Ovary (tissue), 9 donors: ENCODE results near the gene CTLA4. TPM values are rescaled to one million over a fixed set of nuclear protein-coding genes. Genes with fewer than 3 reads are reported as not detected.

Source experiments
- DNase-seq, 5 donors: peaks; one replicate each; pipeline ENCODE4 v3.0.0-alpha.2; 2019 to 2020
- H3K27ac ChIP-seq, 2 donors: fragments of 200-600 bp; one replicate each; pipeline versions ENCODE4 v1.5.1 to v1.8.0; 2019 to 2022
- H3K27me3 ChIP-seq: fragments of 200-600 bp; one replicate; pipeline ENCODE4 v1.8.0; 2022
- H3K36me3 ChIP-seq: fragments of 200-600 bp; sonication (generic); one replicate; pipeline ENCODE4 v1.5.1; 2019
- H3K4me1 ChIP-seq: one replicate; pipeline ENCODE4 v1.8.1; 2013; ENCODE audit warnings: mild to moderate bottlenecking, moderate library complexity; ENCODE audit not compliant: insufficient read depth
- H3K4me3 ChIP-seq: fragments of 200-600 bp; sonication (generic); one replicate; pipeline ENCODE4 v1.5.1; 2017
- H3K9me3 ChIP-seq, 2 donors: fragments of 200-600 bp in 1 of 2; sonication (generic) in 1 of 2; one replicate each; pipeline versions ENCODE4 v1.5.1 to v1.8.1; 2013 to 2019; ENCODE audit warnings: mild to moderate bottlenecking in 1 of 2, moderate library complexity in 1 of 2
- CTCF ChIP-seq, 3 donors: fragments of 450-650 bp in 2 of 3; fragments of 200-600 bp in 1 of 3; IDR thresholded peaks; one replicate each; pipeline versions ENCODE4 v1.5.1 to v1.8.0; 2016 to 2022; ENCODE audit warnings: antibody characterized with exemption in 3 of 3, mild to moderate bottlenecking in 1 of 3
- EP300 ChIP-seq: sonication (generic); formaldehyde crosslinking; IDR thresholded peaks from one replicate; pipeline ENCODE4 v1.6.1; 2017; ENCODE audit warnings: antibody characterized with exemption
- POLR2A ChIP-seq: fragments of 450-650 bp; IDR thresholded peaks from one replicate; pipeline ENCODE4 v1.6.1; 2017; ENCODE audit warnings: antibody characterized with exemption, mild to moderate bottlenecking, moderate library complexity
- WGBS, 3 donors: extraction: QIAGEN DNeasy Blood & Tissue Kit in 1 of 3; methylation state at CpG; one replicate each; pipeline versions ENCODE4 v1.1.5 to v1.1.7; 2013 to 2017; 5-methylcytosine and 5-hydroxymethylcytosine counted together
- intact Hi-C, 4 donors: fragments of 100-400 bp; cut with DNase I; formaldehyde crosslinking; loops; one replicate each; pipeline versions ENCODE4 v1.11.0 to v1.15.1; 2022 to 2023
- polyA plus RNA-seq, 2 donors: library from polyadenylated mRNA; stranded (reverse); fragments of 200-250 nt in 1 of 2; fragments of 350-450 nt in 1 of 2; fragmentation: Illumina TruSeq in 1 of 2; extraction: RNeasy Lipid Tissue Mini Kit (QIAGEN cat#74804) in 1 of 2; gene quantifications; one replicate each; pipeline ENCODE4 v1.2.3, GENCODE V29; 2013 to 2014
- total RNA-seq, 7 donors: library from RNA; depleted of rRNA in 2 of 7; stranded (reverse); fragments of >200 nt in 2 of 7; fragmentation: NEBNext Ultra II Directional in 3 of 7; extraction: Animal tissue kit (Norgen Biotek cat#: 25700) in 3 of 7; gene quantifications; one replicate each; pipeline versions ENCODE4 v1.1.0 to v1.2.4, GENCODE V29; 2016 to 2023
- donor health status: DM: no; HTN: no; CAD: no; lungs with moderate emphysema.
- donor health status: DM: no; HTN: no; CAD: no.
- donor health status: Bipolar disorder and iron deficiency.
- donor health status: DM: yes; HTN: yes; CAD: no.
- donor health status: DM: no; HTN: no; CAD: no.
- donor health status: DM: yes; HTN: yes; CAD: no.

Gene CTLA4
- total and polyA plus RNA-seq, 9 donors = 0.04 to 0.51 (median 0.17) TPM; not detected in 6

DNA sequence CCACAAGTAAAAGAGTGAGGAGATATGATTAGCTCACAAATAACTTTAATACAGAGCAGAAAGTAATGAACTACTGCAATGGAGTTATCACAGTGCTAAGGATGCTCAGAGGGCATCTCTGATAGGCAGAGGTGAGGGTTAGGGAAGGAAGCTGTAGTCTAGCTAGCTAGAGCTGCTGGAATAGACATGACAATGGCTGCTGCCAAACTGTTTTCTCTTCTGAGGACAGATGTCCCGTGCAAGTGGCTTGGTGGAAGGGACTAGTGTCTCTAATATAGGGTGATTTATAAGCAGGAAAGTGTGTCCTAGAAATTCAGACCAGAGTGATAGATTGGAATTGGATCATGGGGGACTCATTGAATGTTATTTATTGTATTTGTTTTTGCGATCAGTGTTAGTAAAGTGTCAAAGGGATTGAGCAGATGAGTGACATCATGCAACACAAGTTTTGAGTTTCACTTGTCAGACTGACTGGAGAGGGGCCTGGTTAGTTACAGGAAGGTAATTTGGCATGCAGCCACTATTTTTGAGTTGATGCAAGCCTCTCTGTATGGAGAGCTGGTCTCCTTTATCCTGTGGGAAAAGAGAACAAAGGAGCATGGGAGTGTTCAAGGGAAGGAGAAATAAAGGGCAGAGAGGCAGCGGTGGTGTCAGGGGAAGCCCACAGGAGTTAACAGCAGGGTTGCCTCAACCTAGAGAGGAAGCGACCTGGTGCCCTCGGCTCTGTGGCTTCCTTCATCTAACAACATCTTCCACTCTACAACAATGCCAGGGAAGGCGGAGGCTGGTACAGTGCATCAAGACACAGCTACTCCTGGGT is 1.9 kb downstream of the CTLA4 start:
- no peaks in the 10 kb centered on the region for H3K36me3 ChIP-seq
- H3K4me1 ChIP-seq = no peaks in the 10 kb centered on the region
- 74 to 86% (median 85%) methylated on average over 6 of the region's 6 CpGs for WGBS, 3 donors
- H3K4me3 ChIP-seq = no peak overlapping the region
- TF ChIP-seq CTCF (IDR thresholded peaks at IDR 0.05) = no peak
- no peak for TF ChIP-seq EP300
- no peak for TF ChIP-seq POLR2A
- no peaks in the 10 kb centered on the region for H3K27me3 ChIP-seq
- H3K27ac ChIP-seq = no peak overlapping the region
- no peaks in the 10 kb centered on the region for H3K9me3 ChIP-seq
- no peak for DNase-seq
- intact Hi-C loops = no loop called here

DNA sequence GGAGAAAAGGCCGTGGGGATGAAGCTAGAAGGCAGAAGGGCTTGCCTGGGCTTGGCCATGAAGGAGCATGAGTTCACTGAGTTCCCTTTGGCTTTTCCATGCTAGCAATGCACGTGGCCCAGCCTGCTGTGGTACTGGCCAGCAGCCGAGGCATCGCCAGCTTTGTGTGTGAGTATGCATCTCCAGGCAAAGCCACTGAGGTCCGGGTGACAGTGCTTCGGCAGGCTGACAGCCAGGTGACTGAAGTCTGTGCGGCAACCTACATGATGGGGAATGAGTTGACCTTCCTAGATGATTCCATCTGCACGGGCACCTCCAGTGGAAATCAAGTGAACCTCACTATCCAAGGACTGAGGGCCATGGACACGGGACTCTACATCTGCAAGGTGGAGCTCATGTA is 2.9 kb downstream of the CTLA4 start:
- no peaks in the 10 kb centered on the region for H3K4me1 ChIP-seq
- H3K27me3 ChIP-seq = no peaks in the 10 kb centered on the region
- no peak for DNase-seq
- WGBS, 3 donors = 87 to 93% (median 90%) methylated on average over 9 of the region's 9 CpGs
- intact Hi-C loops = no loop called here
- no peaks in the 10 kb centered on the region for H3K9me3 ChIP-seq
- no peak for TF ChIP-seq EP300
- no peak for TF ChIP-seq POLR2A
- no peak for TF ChIP-seq CTCF (IDR thresholded peaks at IDR 0.05)
- no peak overlapping the region for H3K27ac ChIP-seq
- H3K4me3 ChIP-seq = no peak overlapping the region
- no peaks in the 10 kb centered on the region for H3K36me3 ChIP-seq

DNA sequence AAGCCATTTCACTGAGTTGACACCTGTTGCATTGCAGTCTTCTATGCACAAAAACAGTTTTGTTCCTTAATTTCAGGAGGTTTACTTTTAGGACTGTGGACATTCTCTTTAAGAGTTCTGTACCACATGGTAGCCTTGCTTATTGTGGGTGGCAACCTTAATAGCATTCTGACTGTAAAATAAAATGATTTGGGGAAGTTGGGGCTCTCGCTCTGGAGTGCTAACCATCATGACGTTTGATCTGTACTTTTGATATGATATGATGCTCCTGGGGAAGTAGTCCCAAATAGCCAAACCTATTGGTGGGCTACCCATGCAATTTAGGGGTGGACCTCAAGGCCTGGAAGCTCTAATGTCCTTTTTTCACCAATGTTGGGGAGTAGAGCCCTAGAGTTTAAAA is 3.4 kb downstream of the CTLA4 start:
- no peak overlapping the region for H3K27ac ChIP-seq

GRCh38 chr2:203871371-203871983 is 3.9 kb downstream of the CTLA4 start:
- Histone ChIP-seq H3K27me3 (no peaks in the 10 kb centered on the region), H3K36me3 (no peaks in the 10 kb centered on the region), H3K27ac (no peak overlapping the region), H3K9me3 (no peaks in the 10 kb centered on the region), H3K4me3 (no peak overlapping the region), H3K4me1 (no peaks in the 10 kb centered on the region)
- no peak for DNase-seq
- no peak for TF ChIP-seq EP300
- no peak for TF ChIP-seq CTCF (IDR thresholded peaks at IDR 0.05)
- no peak for TF ChIP-seq POLR2A
- intact Hi-C loops = no loop called here
- 83 to 85% (median 85%) methylated on average over 6 of the region's 6 CpGs for WGBS, 3 donors

More for the DNA sequence above, 3.4 kb downstream of the CTLA4 start:
- TF ChIP-seq POLR2A = no peak
- no peak for TF ChIP-seq EP300
- no peak for TF ChIP-seq CTCF (IDR thresholded peaks at IDR 0.05)
- intact Hi-C loops = no loop called here
- 87 to 91% (median 88%) methylated on average over 2 of the region's 2 CpGs for WGBS, 3 donors
- Histone ChIP-seq H3K9me3 (no peaks in the 10 kb centered on the region), H3K4me1 (no peaks in the 10 kb centered on the region), H3K4me3 (no peak overlapping the region), H3K27me3 (no peaks in the 10 kb centered on the region), H3K36me3 (no peaks in the 10 kb centered on the region)
- no peak for DNase-seq
